ENCODE data around the gene SFXN2. TPM values are rescaled to one million over a fixed set of nuclear protein-coding genes. Genes with fewer than 3 reads are reported as not detected.
A peak's percentile ranks its signal among the peaks of the same experiment; 100 is the strongest.

Gene SFXN2
- polyA plus RNA-seq, 1 of the 3 experiments (the other 2 are of a cell fraction), result 10.2 TPM

- no peaks in the 10 kb centered on the region for H3K27me3 ChIP-seq (ENCODE audit: insufficient read depth)
- DNase-seq, result no peak
- ChIA-PET CTCF (interaction anchor here (2.1 kb wide), 1 partner anchor 19 kb away, joined by 5 read pairs; no protein-coding TSS in a partner anchor), POLR2A (no interaction called here)
- no peak overlapping the region for H3K4me3 ChIP-seq (ENCODE audit: low read depth in 2 of 2, low read length in 1 of 2)
- H3K4me2 ChIP-seq, result no peak overlapping the region
- no peak overlapping the region for H2AFZ ChIP-seq (ENCODE audit: low read depth)
- H3K4me1 ChIP-seq (ENCODE audit: control insufficient read depth in 1 of 2, insufficient read depth in 2 of 2, low read depth in 1 of 2, low read length in 1 of 2), result peaks cover 46 to 49% of the 10 kb centered on the region in 2 experiments
- H3K36me3 ChIP-seq (replicated peaks in 1 of 2; ENCODE audit: control insufficient read depth in 1 of 2, insufficient read depth in 2 of 2, low read length in 1 of 2), result no peaks in the 10 kb centered on the region
- H3K9ac ChIP-seq, result no peak overlapping the region
- H3K79me2 ChIP-seq (ENCODE audit: insufficient read depth), result peaks cover 31% of the 10 kb centered on the region
- no peaks in the 10 kb centered on the region for H3K9me3 ChIP-seq
- TF ChIP-seq GATA2 (CRISPR knock-in tag; IDR thresholded peaks at IDR 0.05) (no peak), CHD2 (IDR thresholded peaks at IDR 0.05; ENCODE audit: low read length, partially characterized antibody) (no peak), RXRA (IDR thresholded peaks at IDR 0.05; ENCODE audit: borderline replicate concordance, low read depth) (no peak)
- TF ChIP-seq, protein P1, sequence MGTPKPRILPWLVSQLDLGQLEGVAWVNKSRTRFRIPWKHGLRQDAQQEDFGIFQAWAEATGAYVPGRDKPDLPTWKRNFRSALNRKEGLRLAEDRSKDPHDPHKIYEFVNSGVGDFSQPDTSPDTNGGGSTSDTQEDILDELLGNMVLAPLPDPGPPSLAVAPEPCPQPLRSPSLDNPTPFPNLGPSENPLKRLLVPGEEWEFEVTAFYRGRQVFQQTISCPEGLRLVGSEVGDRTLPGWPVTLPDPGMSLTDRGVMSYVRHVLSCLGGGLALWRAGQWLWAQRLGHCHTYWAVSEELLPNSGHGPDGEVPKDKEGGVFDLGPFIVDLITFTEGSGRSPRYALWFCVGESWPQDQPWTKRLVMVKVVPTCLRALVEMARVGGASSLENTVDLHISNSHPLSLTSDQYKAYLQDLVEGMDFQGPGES (IDR thresholded peaks at IDR 0.05; ENCODE audit: low read depth, low read length), result no peak
- WGBS (ENCODE audit: low lambda C conversion rate), result 38% methylated on average over 1 of the region's 1 CpG
- H3F3A ChIP-seq (replicated peaks; ENCODE audit: insufficient read depth), result peaks cover 18% of the 10 kb centered on the region
- peaks cover 6% of the 10 kb centered on the region; the same call in 1 of the 2 replicates for H4K20me1 ChIP-seq (ENCODE audit: insufficient read depth)
- peak overlapping the region in 1 of 2 experiments; percentile 65; a peak in 2 of 4 replicates for H3K27ac ChIP-seq (ENCODE audit: low read depth in 2 of 2, low read length in 1 of 2)
- H3K9me2 ChIP-seq, result no peaks in the 10 kb centered on the region
These were observed 58.9 kb downstream of the SFXN2 start for GRCh38 chr10:102773320-102773719.

GRCh38 chr10:102773986-102774385, 59.5 kb downstream of the SFXN2 start:
- Histone ChIP-seq H3K27me3 (ENCODE audit: insufficient read depth) (no peaks in the 10 kb centered on the region), H3F3A (replicated peaks; ENCODE audit: insufficient read depth) (peaks cover 18% of the 10 kb centered on the region), H3K9ac (no peak overlapping the region), H3K9me3 (no peaks in the 10 kb centered on the region), H3K4me2 (peak overlapping the region; percentile 8; the same call in 1 of the 2 replicates), H3K9me2 (no peaks in the 10 kb centered on the region), H3K79me2 (ENCODE audit: insufficient read depth) (peaks cover 37% of the 10 kb centered on the region), H3K36me3 (replicated peaks in 1 of 2; ENCODE audit: control insufficient read depth in 1 of 2, insufficient read depth in 2 of 2, low read length in 1 of 2) (no peaks in the 10 kb centered on the region), H3K4me1 (ENCODE audit: control insufficient read depth in 1 of 2, insufficient read depth in 2 of 2, low read depth in 1 of 2, low read length in 1 of 2) (peaks cover 46 to 49% of the 10 kb centered on the region in 2 experiments), H4K20me1 (ENCODE audit: insufficient read depth) (peaks cover 6% of the 10 kb centered on the region; the same call in 1 of the 2 replicates), H2AFZ (ENCODE audit: low read depth) (no peak overlapping the region), H3K4me3 (ENCODE audit: low read depth in 2 of 2, low read length in 1 of 2) (no peak overlapping the region), H3K27ac (ENCODE audit: low read depth in 2 of 2, low read length in 1 of 2) (peak overlapping the region in 1 of 2 experiments; percentile 65; a peak in 2 of 4 replicates)
- WGBS (ENCODE audit: low lambda C conversion rate), result 88% methylated on average over 5 of the region's 5 CpGs
- no peak for TF ChIP-seq YY1 (IDR thresholded peaks at IDR 0.05; ENCODE audit: low read depth)
- no peak for TF ChIP-seq FOXM1 (IDR thresholded peaks at IDR 0.05; ENCODE audit: low read depth)
- TF ChIP-seq RCOR1 (IDR thresholded peaks at IDR 0.05; ENCODE audit: low read length), result no peak
- no peak for TF ChIP-seq MXI1 (IDR thresholded peaks at IDR 0.05; ENCODE audit: low read depth, low read length)
- TF ChIP-seq EP300 (IDR thresholded peaks at IDR 0.05; ENCODE audit: borderline replicate concordance in 1 of 2, low read depth in 1 of 2, low read length in 1 of 2), result no peak
- no peak for TF ChIP-seq ELF1 (IDR thresholded peaks at IDR 0.05)
- TF ChIP-seq, protein P2, sequence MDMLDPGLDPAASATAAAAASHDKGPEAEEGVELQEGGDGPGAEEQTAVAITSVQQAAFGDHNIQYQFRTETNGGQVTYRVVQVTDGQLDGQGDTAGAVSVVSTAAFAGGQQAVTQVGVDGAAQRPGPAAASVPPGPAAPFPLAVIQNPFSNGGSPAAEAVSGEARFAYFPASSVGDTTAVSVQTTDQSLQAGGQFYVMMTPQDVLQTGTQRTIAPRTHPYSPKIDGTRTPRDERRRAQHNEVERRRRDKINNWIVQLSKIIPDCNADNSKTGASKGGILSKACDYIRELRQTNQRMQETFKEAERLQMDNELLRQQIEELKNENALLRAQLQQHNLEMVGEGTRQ (IDR thresholded peaks at IDR 0.05; ENCODE audit: borderline replicate concordance, low read depth, low read length), result no peak
- no peak for TF ChIP-seq TAF1 (IDR thresholded peaks at IDR 0.05; ENCODE audit: borderline replicate concordance, low read depth, low read length)
- TF ChIP-seq GABPA (IDR thresholded peaks at IDR 0.05; ENCODE audit: low read depth), result no peak
- no peak for TF ChIP-seq NRF1 (IDR thresholded peaks at IDR 0.05; ENCODE audit: low read depth, low read length)
- no peak for TF ChIP-seq CHD2 (IDR thresholded peaks at IDR 0.05; ENCODE audit: low read length, partially characterized antibody)
- no peak for TF ChIP-seq EZH2phosphoT487 (IDR thresholded peaks at IDR 0.05; ENCODE audit: borderline replicate concordance, low read depth)
- no peak for TF ChIP-seq SIN3A (IDR thresholded peaks at IDR 0.05; ENCODE audit: borderline replicate concordance, low read depth, low read length)
- no peak for TF ChIP-seq SMC3 (IDR thresholded peaks at IDR 0.05; ENCODE audit: low read depth, low read length)
- no peak for DNase-seq
- ChIA-PET CTCF (interaction anchor here (2.1 kb wide), 1 partner anchor 20 kb away, joined by 5 read pairs; no protein-coding TSS in a partner anchor), POLR2A (no interaction called here)
